ENCODE results near the gene ARHGEF7. TPM values are rescaled to one million over a fixed set of nuclear protein-coding genes. Genes with fewer than 3 reads are reported as not detected.

Gene ARHGEF7
- total and polyA plus RNA-seq, 8 donors: 52.8 to 86.0 (median 72.2) TPM

DNA sequence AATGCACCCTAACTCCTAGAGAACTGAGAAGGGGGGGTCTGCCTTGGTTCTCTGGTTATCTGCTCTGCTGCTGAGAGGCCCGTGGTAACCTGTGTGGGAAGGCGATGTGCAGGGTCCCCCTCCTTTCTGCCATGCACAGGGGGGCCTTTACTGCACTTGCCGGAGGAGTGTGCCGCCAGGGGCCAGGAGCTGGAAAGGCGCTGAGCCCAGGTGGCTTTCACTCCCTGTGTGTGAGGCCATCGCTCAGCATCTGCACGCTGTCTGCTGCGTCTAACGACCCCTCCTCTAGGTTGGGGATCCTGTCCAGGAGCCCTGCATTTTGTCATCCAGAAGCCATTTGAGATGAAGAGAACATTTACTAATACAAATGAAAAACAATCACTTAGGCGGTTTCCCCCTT, 168.3 kb downstream of the ARHGEF7 start:
- no peaks in the 10 kb centered on the region for H3K27me3 ChIP-seq
- intact Hi-C loops (cut with DNase I): no loop called here

DNA sequence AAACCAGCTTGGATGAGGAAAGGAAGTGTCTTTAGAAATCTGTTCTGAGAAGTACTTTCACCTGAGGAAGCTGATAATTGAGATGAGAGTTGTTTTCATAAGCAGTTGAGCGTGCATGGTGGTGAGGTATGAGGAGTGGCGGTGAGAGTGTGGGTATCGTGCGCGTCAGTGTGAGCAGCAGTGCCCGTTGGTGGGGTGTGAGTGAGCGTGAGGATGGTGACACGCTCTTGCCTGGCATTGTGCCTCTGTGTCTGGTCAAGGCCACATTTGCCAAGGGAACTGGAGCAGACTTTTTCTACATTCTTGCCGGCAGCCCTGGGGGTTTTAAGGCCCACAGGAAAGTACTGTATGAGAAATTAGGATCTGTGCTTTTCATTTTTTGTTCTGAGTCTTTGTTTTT, 168.9 kb downstream of the ARHGEF7 start:
- no peaks in the 10 kb centered on the region for H3K9me3 ChIP-seq
- TF ChIP-seq, protein P1, sequence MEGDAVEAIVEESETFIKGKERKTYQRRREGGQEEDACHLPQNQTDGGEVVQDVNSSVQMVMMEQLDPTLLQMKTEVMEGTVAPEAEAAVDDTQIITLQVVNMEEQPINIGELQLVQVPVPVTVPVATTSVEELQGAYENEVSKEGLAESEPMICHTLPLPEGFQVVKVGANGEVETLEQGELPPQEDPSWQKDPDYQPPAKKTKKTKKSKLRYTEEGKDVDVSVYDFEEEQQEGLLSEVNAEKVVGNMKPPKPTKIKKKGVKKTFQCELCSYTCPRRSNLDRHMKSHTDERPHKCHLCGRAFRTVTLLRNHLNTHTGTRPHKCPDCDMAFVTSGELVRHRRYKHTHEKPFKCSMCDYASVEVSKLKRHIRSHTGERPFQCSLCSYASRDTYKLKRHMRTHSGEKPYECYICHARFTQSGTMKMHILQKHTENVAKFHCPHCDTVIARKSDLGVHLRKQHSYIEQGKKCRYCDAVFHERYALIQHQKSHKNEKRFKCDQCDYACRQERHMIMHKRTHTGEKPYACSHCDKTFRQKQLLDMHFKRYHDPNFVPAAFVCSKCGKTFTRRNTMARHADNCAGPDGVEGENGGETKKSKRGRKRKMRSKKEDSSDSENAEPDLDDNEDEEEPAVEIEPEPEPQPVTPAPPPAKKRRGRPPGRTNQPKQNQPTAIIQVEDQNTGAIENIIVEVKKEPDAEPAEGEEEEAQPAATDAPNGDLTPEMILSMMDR (IDR thresholded peaks at IDR 0.05): no peak
- no peaks in the 10 kb centered on the region for H3K4me1 ChIP-seq
- intact Hi-C loops (cut with DNase I): no loop called here
- ATAC-seq (no peak), DNase-seq (no peak)
- no peaks in the 10 kb centered on the region for H3K27me3 ChIP-seq
- no peak overlapping the region for H3K4me3 ChIP-seq
- no peak overlapping the region for H3K27ac ChIP-seq
- H3K36me3 ChIP-seq: peaks cover 0 to 98% of the 10 kb centered on the region in 2 donors

More for the DNA sequence above, 168.3 kb downstream of the ARHGEF7 start:
- TF ChIP-seq, protein P1 (IDR thresholded peaks at IDR 0.05): no peak
- peaks cover 0 to 98% of the 10 kb centered on the region in 2 donors for H3K36me3 ChIP-seq
- no peaks in the 10 kb centered on the region for H3K4me1 ChIP-seq
- H3K27ac ChIP-seq: no peak overlapping the region
- no peak overlapping the region for H3K4me3 ChIP-seq
- DNase-seq (no peak), ATAC-seq (no peak)
- no peaks in the 10 kb centered on the region for H3K9me3 ChIP-seq

DNA sequence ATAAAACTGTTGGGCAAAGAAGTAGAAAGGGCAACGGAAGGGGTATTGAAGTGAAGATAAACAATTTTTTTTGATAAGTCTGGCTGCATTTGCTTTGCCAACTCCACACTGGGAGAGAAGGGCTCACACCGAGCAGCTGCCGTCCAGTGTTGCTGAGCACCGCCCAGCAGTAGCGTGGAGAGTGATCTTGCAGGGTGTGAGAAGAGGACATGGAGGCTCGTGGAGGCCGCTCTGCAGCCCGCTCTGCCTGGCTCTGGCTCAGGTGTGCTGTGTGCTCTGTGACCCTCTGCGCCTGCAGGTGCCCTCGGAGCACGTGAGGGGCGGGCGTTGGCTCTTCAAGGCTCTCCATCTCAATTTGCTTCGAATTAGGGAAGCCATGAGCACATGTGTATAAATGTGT, 169.5 kb downstream of the ARHGEF7 start:
- ATAC-seq (no peak), DNase-seq (no peak)
- Histone ChIP-seq H3K4me3 (no peak overlapping the region), H3K36me3 (peaks cover 0 to 98% of the 10 kb centered on the region in 2 donors), H3K27me3 (no peaks in the 10 kb centered on the region), H3K4me1 (no peaks in the 10 kb centered on the region), H3K9me3 (no peaks in the 10 kb centered on the region), H3K27ac (no peak overlapping the region)
- TF ChIP-seq, protein P1 (IDR thresholded peaks at IDR 0.05): no peak
- intact Hi-C loops (cut with DNase I): no loop called here

DNA sequence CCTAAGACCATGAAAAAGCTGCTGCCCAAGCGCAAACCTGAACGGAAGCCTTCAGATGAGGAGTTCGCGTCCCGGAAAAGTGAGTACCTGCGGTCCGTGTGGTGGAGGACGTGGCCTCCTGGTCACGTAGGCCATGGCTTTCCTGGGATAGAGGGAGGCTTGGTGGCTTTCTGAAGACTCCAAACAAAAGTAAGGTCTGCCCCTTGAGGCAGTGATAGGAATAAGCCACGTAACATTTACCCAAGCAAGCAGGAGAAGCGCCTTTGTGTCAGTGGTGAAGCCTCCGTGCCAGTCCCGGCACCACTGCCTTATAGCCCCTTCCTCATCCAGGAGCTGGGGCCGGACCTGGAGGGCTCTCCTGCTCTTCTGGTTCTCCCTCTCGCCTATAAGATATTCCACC, 171.1 kb downstream of the ARHGEF7 start:
- Histone ChIP-seq H3K27me3 (no peaks in the 10 kb centered on the region), H3K36me3 (peaks cover 0 to 98% of the 10 kb centered on the region in 2 donors), H3K4me1 (no peaks in the 10 kb centered on the region), H3K9me3 (no peaks in the 10 kb centered on the region), H3K27ac (no peak overlapping the region), H3K4me3 (no peak overlapping the region)
- intact Hi-C loops (cut with DNase I): no loop called here
- TF ChIP-seq, protein P1 (IDR thresholded peaks at IDR 0.05): no peak
- no peak for ATAC-seq
- no peak for DNase-seq

DNA sequence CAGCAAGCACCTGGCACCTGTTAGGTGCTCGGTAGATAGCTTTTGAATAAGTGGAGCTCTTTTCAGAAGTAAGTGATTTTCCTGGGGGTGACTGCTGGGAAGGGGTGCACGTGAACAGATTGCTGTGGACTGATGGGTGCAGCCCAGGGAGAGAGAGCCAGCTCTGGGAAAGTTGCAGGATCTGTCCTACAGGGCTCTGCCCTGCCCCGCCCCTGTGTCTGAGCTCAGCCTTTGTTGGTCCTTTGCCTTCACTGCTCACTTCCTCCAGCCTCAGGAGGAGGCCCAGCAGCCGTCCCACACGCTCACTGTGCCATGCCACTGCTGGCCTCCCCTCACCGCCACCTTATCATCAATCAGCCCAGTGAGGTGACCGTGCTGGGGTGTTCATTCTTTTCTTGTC, 171.6 kb downstream of the ARHGEF7 start:
- Histone ChIP-seq H3K4me3 (no peak overlapping the region), H3K27ac (no peak overlapping the region), H3K27me3 (no peaks in the 10 kb centered on the region), H3K36me3 (peaks cover 0 to 98% of the 10 kb centered on the region in 2 donors), H3K4me1 (no peaks in the 10 kb centered on the region), H3K9me3 (no peaks in the 10 kb centered on the region)
- ATAC-seq (no peak), DNase-seq (no peak)
- TF ChIP-seq, protein P1 (IDR thresholded peaks at IDR 0.05): no peak
- intact Hi-C loops (cut with DNase I): no loop called here
